Muscle of leg (tissue), 11 donors: ENCODE data around the gene SPNS2. TPM values are rescaled to one million over a fixed set of nuclear protein-coding genes. Genes with fewer than 3 reads are reported as not detected.

Experiments used
- DNase-seq: peaks from one replicate; pipeline ENCODE4 v3.0.0; 2013
- H3K27ac ChIP-seq: one replicate; pipeline ENCODE4 v1.5.1; 2013; ENCODE audit warnings: mild to moderate bottlenecking, low read length, control low read depth
- H3K27me3 ChIP-seq: one replicate; pipeline ENCODE4 v1.6.1; 2013; ENCODE audit warnings: low read length; ENCODE audit not compliant: control insufficient read depth, insufficient read depth
- H3K36me3 ChIP-seq: one replicate; pipeline ENCODE4 v1.6.1; 2013; ENCODE audit warnings: low read length; ENCODE audit not compliant: control insufficient read depth, insufficient read depth
- H3K4me1 ChIP-seq: one replicate; pipeline ENCODE4 v1.6.1; 2013; ENCODE audit warnings: low read length; ENCODE audit not compliant: control insufficient read depth, insufficient read depth
- H3K4me3 ChIP-seq: one replicate; pipeline ENCODE4 v1.5.1; 2013; ENCODE audit warnings: low read length, control low read depth
- H3K9me3 ChIP-seq: replicated peaks from 2 replicates; pipeline ENCODE4 v1.6.1; 2013; ENCODE audit warnings: low read depth, low read length; ENCODE audit not compliant: control insufficient read depth
- WGBS: methylation state at CpG from one replicate; pipeline ENCODE4 v1.1.5; 2013; ENCODE audit warnings: missing lambda C conversion rate; ENCODE audit not compliant: insufficient coverage; 5-methylcytosine and 5-hydroxymethylcytosine counted together
- polyA plus RNA-seq, 8 donors: library from polyadenylated mRNA; unstranded; fragments of 120-200 nt; gene quantifications; one replicate each; pipeline versions ENCODE4 v1.2.1 to v1.2.3, GENCODE V29; 2013; ENCODE audit warnings: inconsistent platforms in 1 of 8, low replicate concordance in 1 of 8; ENCODE audit not compliant: insufficient read length in 8 of 8, insufficient read depth in 1 of 8
- total RNA-seq: library from RNA; stranded (reverse); fragments of 120-200 nt; gene quantifications from one replicate; pipeline ENCODE4 v1.2.4, GENCODE V29; 2013

Gene SPNS2
- total and polyA plus RNA-seq, 9 donors = 5.0 to 9.7 (median 8.2) TPM

- Histone ChIP-seq H3K9me3 (no peaks in the 10 kb centered on the region), H3K4me3 (no peak overlapping the region), H3K27me3 (peaks cover 48% of the 10 kb centered on the region), H3K27ac (no peak overlapping the region), H3K4me1 (peaks cover 27% of the 10 kb centered on the region), H3K36me3 (no peaks in the 10 kb centered on the region)
- 48% methylated on average over 5 of the region's 5 CpGs for WGBS
- no peak for DNase-seq
Measured at GRCh38 chr17:4504188-4504587, 5.5 kb downstream of the SPNS2 start.

- Histone ChIP-seq H3K9me3 (no peaks in the 10 kb centered on the region), H3K27ac (peak overlapping the region; percentile 51), H3K4me3 (no peak overlapping the region), H3K36me3 (no peaks in the 10 kb centered on the region), H3K27me3 (peaks cover 38% of the 10 kb centered on the region), H3K4me1 (peaks cover 21% of the 10 kb centered on the region)
- DNase-seq = no peak
- 78% methylated on average over 4 of the region's 5 CpGs for WGBS
Measured at GRCh38 chr17:4505187-4505586, 6.5 kb downstream of the SPNS2 start.

GRCh38 chr17:4506175-4506813 is 7.6 kb downstream of the SPNS2 start:
- H3K4me1 ChIP-seq = peaks cover 20% of the 10 kb centered on the region
- H3K9me3 ChIP-seq = no peaks in the 10 kb centered on the region
- WGBS = 32% methylated on average over 7 of the region's 13 CpGs
- no peak for DNase-seq
- no peak overlapping the region for H3K27ac ChIP-seq
- H3K4me3 ChIP-seq = no peak overlapping the region
- peaks cover 27% of the 10 kb centered on the region for H3K27me3 ChIP-seq
- no peaks in the 10 kb centered on the region for H3K36me3 ChIP-seq

GRCh38 chr17:4506892-4507291 is 8.2 kb downstream of the SPNS2 start:
- DNase-seq = no peak

GRCh38 chr17:4507361-4508111 is 8.9 kb downstream of the SPNS2 start:
- peaks cover 20% of the 10 kb centered on the region for H3K4me1 ChIP-seq
- no peaks in the 10 kb centered on the region for H3K36me3 ChIP-seq
- H3K4me3 ChIP-seq = no peak overlapping the region
- H3K9me3 ChIP-seq = no peaks in the 10 kb centered on the region
- peaks cover 15% of the 10 kb centered on the region for H3K27me3 ChIP-seq
- DNase-seq = no peak
- 64% methylated on average over 8 of the region's 8 CpGs for WGBS
- H3K27ac ChIP-seq = no peak overlapping the region

More at GRCh38 chr17:4506892-4507291, 8.2 kb downstream of the SPNS2 start:
- H3K27me3 ChIP-seq = peaks cover 21% of the 10 kb centered on the region
- H3K9me3 ChIP-seq = no peaks in the 10 kb centered on the region
- H3K4me1 ChIP-seq = peaks cover 20% of the 10 kb centered on the region
- no peak overlapping the region for H3K4me3 ChIP-seq
- WGBS = 65% methylated on average over 7 of the region's 8 CpGs
- H3K36me3 ChIP-seq = no peaks in the 10 kb centered on the region
- no peak overlapping the region for H3K27ac ChIP-seq

- Histone ChIP-seq H3K9me3 (no peaks in the 10 kb centered on the region), H3K27me3 (peaks cover 8% of the 10 kb centered on the region), H3K36me3 (no peaks in the 10 kb centered on the region), H3K4me3 (no peak overlapping the region), H3K4me1 (peaks cover 20% of the 10 kb centered on the region), H3K27ac (no peak overlapping the region)
- WGBS = 91% methylated on average over 2 of the region's 3 CpGs
- no peak for DNase-seq
Measured at GRCh38 chr17:4508207-4508606, 9.5 kb downstream of the SPNS2 start.

GRCh38 chr17:4509401-4509800 is 10.7 kb downstream of the SPNS2 start:
- no peak for DNase-seq
- Histone ChIP-seq H3K9me3 (no peaks in the 10 kb centered on the region), H3K36me3 (no peaks in the 10 kb centered on the region), H3K4me1 (peaks cover 16% of the 10 kb centered on the region), H3K27me3 (peaks cover 7% of the 10 kb centered on the region), H3K4me3 (no peak overlapping the region), H3K27ac (no peak overlapping the region)
- 52% methylated on average over 8 of the region's 8 CpGs for WGBS

GRCh38 chr17:4509923-4510617 is 11.4 kb downstream of the SPNS2 start:
- DNase-seq = no peak
- Histone ChIP-seq H3K27me3 (peaks cover under 1% of the 10 kb centered on the region), H3K4me1 (peaks cover 13% of the 10 kb centered on the region), H3K4me3 (no peak overlapping the region), H3K27ac (no peak overlapping the region), H3K9me3 (no peaks in the 10 kb centered on the region), H3K36me3 (no peaks in the 10 kb centered on the region)
- WGBS = 58% methylated on average over 19 of the region's 21 CpGs

- WGBS = 66% methylated on average over 6 of the region's 11 CpGs
- Histone ChIP-seq H3K27ac (no peak overlapping the region), H3K4me3 (no peak overlapping the region), H3K36me3 (no peaks in the 10 kb centered on the region), H3K4me1 (peaks cover 13% of the 10 kb centered on the region), H3K9me3 (no peaks in the 10 kb centered on the region), H3K27me3 (no peaks in the 10 kb centered on the region)
- no peak for DNase-seq
Measured at GRCh38 chr17:4510618-4510941, 11.9 kb downstream of the SPNS2 start.

- H3K4me1 ChIP-seq = peaks cover 11% of the 10 kb centered on the region
- no peaks in the 10 kb centered on the region for H3K36me3 ChIP-seq
- H3K4me3 ChIP-seq = no peak overlapping the region
- no peak overlapping the region for H3K27ac ChIP-seq
- 54% methylated on average over 7 of the region's 10 CpGs for WGBS
- DNase-seq = no peak
- no peaks in the 10 kb centered on the region for H3K9me3 ChIP-seq
- no peaks in the 10 kb centered on the region for H3K27me3 ChIP-seq
Measured at GRCh38 chr17:4511199-4511932, 12.7 kb downstream of the SPNS2 start.
